HEK293T (cell line): ENCODE results near the gene CDK5.

Experiments used
- CTCF ChIA-PET: fragments of 350-600 bp; formaldehyde crosslinking; extraction: SDS; loops from one replicate; lab custom pipeline; 2021; ENCODE audit warnings: antibody characterized with exemption, inconsistent platforms; lab: Yijun Ruan, JAX
- POLR2A ChIA-PET: fragments of 350-600 bp; formaldehyde crosslinking; extraction: SDS; loops from one replicate; lab custom pipeline; 2020; ENCODE audit warnings: antibody characterized with exemption, inconsistent platforms; lab: Yijun Ruan, JAX
- DNase-seq: peaks from one replicate; pipeline ENCODE4 v3.0.0; 2012; ENCODE audit warnings: mixed read lengths; ENCODE audit errors: extremely low spot score
- ARNT ChIP-seq: fragments of 450-650 bp; IDR thresholded peaks from 2 replicates; pipeline ENCODE4 v1.6.1; 2017; ENCODE audit warnings: mild to moderate bottlenecking
- BHLHE40 ChIP-seq: fragments of 450-650 bp; IDR thresholded peaks from 2 replicates; pipeline ENCODE4 v1.6.1; 2016; ENCODE audit warnings: mild to moderate bottlenecking, moderate library complexity, borderline replicate concordance
- CTBP1 ChIP-seq: fragments of 450-650 bp; IDR thresholded peaks from 2 replicates; pipeline ENCODE4 v1.6.1; 2016; ENCODE audit warnings: borderline replicate concordance
- ELF4 ChIP-seq: fragments of 450-650 bp; IDR thresholded peaks from 2 replicates; pipeline ENCODE4 v1.6.1; 2017; ENCODE audit warnings: antibody characterized with exemption
- FOXA1 ChIP-seq: fragments of 450-650 bp; IDR thresholded peaks from 2 replicates; pipeline ENCODE4 v1.6.1; 2016; ENCODE audit warnings: mild to moderate bottlenecking
- FOXK2 ChIP-seq: fragments of 450-650 bp; IDR thresholded peaks from 2 replicates; pipeline ENCODE4 v1.6.1; 2016; ENCODE audit warnings: mild to moderate bottlenecking
- FOXM1 ChIP-seq: fragments of 450-650 bp; IDR thresholded peaks from 2 replicates; pipeline ENCODE4 v1.6.1; 2017; ENCODE audit warnings: mild to moderate bottlenecking, borderline replicate concordance
- HDGF ChIP-seq: fragments of 450-650 bp; IDR thresholded peaks from 2 replicates; pipeline ENCODE4 v1.6.1; 2017; ENCODE audit warnings: antibody characterized with exemption, borderline replicate concordance
- L3MBTL2 ChIP-seq: fragments of 450-650 bp; conservative IDR thresholded peaks from 2 replicates; pipeline ENCODE4 v1.6.1; 2016; ENCODE audit warnings: mild to moderate bottlenecking
- LEF1 ChIP-seq: fragments of 450-650 bp; IDR thresholded peaks from 2 replicates; pipeline ENCODE4 v1.6.1; 2017; ENCODE audit warnings: mild to moderate bottlenecking, borderline replicate concordance
- NFRKB ChIP-seq: fragments of 450-650 bp; IDR thresholded peaks from 2 replicates; pipeline ENCODE4 v1.6.1; 2016; ENCODE audit warnings: mild to moderate bottlenecking, moderate library complexity
- PKNOX1 ChIP-seq: fragments of 450-650 bp; IDR thresholded peaks from 2 replicates; pipeline ENCODE4 v1.6.1; 2016
- SP1 ChIP-seq: fragments of 450-650 bp; IDR thresholded peaks from 2 replicates; pipeline ENCODE4 v1.6.1; 2017
- SUZ12 ChIP-seq: fragments of 450-650 bp; IDR thresholded peaks from 2 replicates; pipeline ENCODE4 v1.6.1; 2016; ENCODE audit warnings: mild to moderate bottlenecking
- TARDBP ChIP-seq: fragments of 450-650 bp; IDR thresholded peaks from 2 replicates; pipeline ENCODE4 v1.6.1; 2016
- ZNF384 ChIP-seq: fragments of 450-650 bp; IDR thresholded peaks from 2 replicates; pipeline ENCODE4 v1.6.1; 2016

CDK5 gene

DNA sequence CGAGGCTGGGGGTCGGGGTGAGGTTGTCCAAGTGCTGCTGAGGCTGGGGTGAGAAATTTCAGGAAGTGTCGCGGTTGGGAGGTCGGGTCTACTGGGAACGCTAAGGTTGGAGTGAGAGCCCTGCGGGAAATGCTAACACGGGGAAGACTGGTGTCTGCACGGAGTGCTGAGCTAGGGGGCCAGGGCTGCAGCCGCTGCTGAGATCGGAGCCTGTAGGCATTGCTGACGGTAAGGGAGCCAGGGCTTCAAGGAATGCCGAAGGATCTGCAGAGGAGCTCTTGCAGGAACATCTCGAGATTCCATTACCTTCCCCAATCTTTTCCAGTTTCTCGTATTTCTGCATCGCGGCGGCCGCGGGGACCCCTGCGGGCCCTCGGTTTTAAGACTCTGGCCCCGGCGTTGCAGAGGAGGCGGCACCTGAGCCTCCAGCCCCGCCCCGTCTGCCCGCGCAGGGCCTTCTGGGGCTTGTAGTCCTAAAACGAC is at the start of gene CDK5:
TSS of gene CDK5 (minus strand) at position 392 of the 483 bp plus-strand sequence. CDS start at position 343, 49 bp downstream.
- TF ChIP-seq FOXK2 (no peak), FOXA1 (no peak), LEF1 (no peak), FOXM1 (no peak), ARNT (no peak), ELF4 (no peak), ZNF384 (no peak), SP1 (no peak), SUZ12 (no peak)
- POLR2A ChIA-PET, result interaction anchor here (1.0 to 4.3 kb wide), 6 partner anchors 20 to 77 kb away, joined by 3 to 38 read pairs (median 12); partner anchors contain the start of genes ABCB8, FASTK and TMUB1
- DNase-seq, result peak; percentile 78
- CTCF ChIA-PET, result no interaction called here

DNA sequence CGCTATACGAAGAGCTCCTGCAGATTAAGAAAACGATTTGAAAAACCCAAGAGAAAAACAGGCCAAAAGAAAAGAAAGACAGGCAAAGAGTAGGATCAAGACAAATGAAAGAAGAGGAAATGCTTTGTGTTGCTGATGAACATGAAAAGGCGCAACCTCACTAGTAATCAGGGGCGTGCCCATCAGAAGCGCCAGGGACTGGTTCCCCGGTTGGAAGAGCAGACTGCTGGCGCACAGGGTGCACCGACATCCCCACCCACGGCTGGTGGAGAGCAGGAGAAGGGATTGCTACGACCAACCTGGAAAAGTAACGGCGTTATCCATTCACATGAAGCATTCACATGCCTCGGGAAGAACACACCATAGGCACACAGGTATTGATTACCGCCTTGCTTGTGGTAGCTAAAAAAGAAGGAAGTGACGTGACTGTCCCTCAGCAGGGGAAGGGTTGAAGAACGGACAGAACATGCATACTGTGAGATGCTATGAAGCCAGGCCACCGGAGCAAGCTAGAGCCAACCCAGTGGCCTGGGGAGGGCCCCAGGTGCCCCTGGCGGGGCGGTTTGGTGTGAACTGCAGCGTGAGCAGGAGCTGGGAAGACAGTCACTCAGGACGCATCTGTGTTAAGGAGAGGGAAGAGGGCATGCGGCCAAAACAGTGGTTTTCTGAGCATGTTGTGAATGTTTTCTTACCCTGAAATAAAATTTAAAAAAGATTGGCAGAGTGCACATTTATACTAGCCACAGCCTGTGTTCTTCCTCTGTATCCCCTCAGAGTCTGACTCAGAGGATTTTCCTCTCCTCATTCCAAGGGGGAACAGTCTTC is 46.9 kb upstream of the CDK5 start:
- POLR2A ChIA-PET, result no interaction called here

DNA sequence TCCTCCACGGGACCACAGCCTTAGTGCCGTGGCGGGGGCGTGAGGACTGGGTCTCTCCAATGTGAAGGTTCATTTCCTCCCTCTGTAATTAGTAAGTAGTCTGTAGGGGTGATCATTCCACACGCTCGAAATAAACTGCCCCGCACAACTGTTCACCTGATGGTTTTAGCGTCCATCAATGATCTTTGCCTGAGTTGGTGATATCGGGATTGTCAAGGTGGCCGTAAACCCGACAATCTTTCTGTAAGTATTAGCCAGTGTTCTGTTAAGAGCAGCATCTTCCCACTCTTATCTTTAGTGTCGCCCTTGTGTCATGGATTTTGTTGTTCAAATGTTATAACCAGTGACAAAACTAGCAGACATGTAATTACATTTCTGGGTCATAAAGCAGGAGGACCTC is 46.3 kb upstream of the CDK5 start:
- TF ChIP-seq L3MBTL2 (no peak), SUZ12 (no peak), SP1 (no peak), CTBP1 (no peak), FOXA1 (no peak), TARDBP (no peak), HDGF (no peak)
- POLR2A ChIA-PET, result interaction anchor here (1.7 to 2.0 kb wide), 2 partner anchors 18 to 23 kb away, joined by 4 to 7 read pairs; partner anchors contain the start of genes AGAP3 and FASTK
- DNase-seq, result no peak
- CTCF ChIA-PET, result no interaction called here

More for the DNA sequence above, 46.9 kb upstream of the CDK5 start:
- TF ChIP-seq L3MBTL2 (no peak), BHLHE40 (no peak), ELF4 (no peak), LEF1 (no peak)
- CTCF ChIA-PET, result no interaction called here
- no peak for DNase-seq

DNA sequence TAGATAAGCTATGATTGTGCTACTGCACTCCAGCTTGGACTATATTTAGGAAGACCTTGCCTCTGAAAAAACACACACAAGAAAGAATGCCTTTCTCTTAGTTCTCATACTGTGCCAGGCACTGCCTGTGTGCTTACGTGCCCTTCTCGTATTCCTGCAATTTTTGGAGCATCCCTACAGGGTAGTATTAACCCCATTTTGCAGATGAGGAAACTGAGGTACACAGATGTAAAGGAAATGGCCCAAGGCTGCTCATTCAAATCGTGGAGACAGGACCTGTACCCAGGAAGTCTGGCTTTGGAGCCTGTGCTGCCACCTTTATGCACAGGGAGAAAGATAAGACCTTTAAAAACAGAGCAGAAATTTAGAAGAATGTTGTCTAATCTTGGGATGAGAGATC is 45.3 kb upstream of the CDK5 start:
- TF ChIP-seq TARDBP (no peak), FOXM1 (no peak), FOXA1 (no peak), LEF1 (no peak), SUZ12 (no peak), ARNT (no peak), CTBP1 (no peak), ZNF384 (no peak), HDGF (no peak), NFRKB (no peak), ELF4 (no peak), FOXK2 (no peak), L3MBTL2 (no peak), BHLHE40 (no peak), SP1 (no peak)
- CTCF ChIA-PET, result no interaction called here
- POLR2A ChIA-PET, result interaction anchor here (1.7 to 2.0 kb wide), 2 partner anchors 17 to 22 kb away, joined by 4 to 7 read pairs; partner anchors contain the start of genes AGAP3 and FASTK
- DNase-seq, result no peak

DNA sequence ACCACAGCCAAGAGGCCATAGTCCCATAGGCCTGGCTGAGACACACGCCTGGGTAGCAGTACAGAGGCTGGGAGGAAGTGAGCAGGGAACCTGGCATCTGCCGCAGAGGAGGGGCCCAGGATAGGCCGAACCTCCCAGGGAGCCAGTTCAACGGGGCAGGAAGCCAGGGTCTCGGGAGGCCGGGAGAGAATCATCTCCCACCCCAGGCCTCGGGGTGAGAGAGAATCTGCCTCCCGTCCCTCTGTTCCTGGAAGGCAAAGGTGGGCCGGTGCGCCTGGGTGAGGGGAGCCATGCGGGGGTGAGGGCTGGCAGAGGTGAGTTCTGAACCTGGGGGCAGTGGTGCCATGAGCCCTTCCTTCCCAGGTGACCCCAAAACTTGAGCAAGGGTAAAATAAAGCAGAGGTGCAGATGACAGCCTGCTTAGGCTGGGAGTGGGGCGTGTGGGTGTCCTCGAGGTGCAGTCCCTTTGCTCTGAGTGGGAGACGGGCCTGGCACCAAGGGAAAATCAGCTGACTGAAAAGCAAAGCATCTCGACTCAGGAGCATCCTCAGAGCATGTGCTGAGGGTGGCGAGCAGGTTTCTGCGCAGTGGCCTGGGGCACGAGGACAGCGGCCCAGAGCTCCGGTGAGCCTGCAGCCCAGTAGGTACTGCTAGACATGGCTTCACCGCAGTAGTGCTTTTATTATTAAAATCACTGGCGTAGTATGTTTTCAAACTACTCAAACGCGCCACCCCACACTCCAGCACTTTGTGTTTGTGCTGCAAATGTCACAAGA is 44.1 kb upstream of the CDK5 start:
- POLR2A ChIA-PET, result interaction anchor here (0.7 to 2.0 kb wide), 2 partner anchors 14 to 16 kb away, joined by 3 to 7 read pairs; partner anchors contain the start of gene AGAP3
- no peak for TF ChIP-seq HDGF
- TF ChIP-seq FOXK2, result no peak
- no peak for TF ChIP-seq SP1
- no peak for TF ChIP-seq LEF1
- no peak for TF ChIP-seq SUZ12
- no peak for TF ChIP-seq FOXA1
- no peak for TF ChIP-seq NFRKB
- DNase-seq, result no peak
- CTCF ChIA-PET, result interaction anchor here (1.5 kb wide), 1 partner anchor 9 kb away, joined by 3 read pairs; no protein-coding TSS in a partner anchor

DNA sequence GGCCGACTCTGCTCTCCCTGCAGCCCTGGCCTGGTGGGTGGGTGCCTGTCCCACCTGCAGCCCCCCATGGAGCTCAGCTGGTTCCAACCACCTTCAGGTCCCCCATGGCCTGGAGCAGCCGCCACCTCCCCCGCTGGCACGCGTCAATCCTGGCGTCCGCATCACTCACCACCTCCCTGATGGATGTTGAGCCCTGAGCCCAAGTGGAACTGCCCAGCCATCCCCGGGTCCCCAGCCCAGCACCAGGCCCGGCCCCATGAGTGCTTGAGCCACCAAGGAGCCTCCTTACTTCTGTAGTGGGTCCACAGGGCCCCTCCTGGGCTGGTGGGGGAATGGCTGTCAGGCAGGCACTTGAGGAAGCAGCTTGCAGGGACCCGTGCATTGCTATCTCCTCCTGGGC is 43.2 kb upstream of the CDK5 start:
- TF ChIP-seq SP1 (no peak), PKNOX1 (no peak), L3MBTL2 (no peak), CTBP1 (no peak), LEF1 (no peak), ELF4 (no peak), BHLHE40 (no peak), ZNF384 (no peak)
- ChIA-PET CTCF (interaction anchor here (1.3 to 1.5 kb wide), 2 partner anchors 10 to 13 kb away, joined by 3 to 4 read pairs; no protein-coding TSS in a partner anchor), POLR2A (no interaction called here)
- no peak for DNase-seq
